Gastrocnemius medialis (tissue), 4 donors: ENCODE results near the gene DNAL4.

Experiments used
- POLR2A ChIP-seq, 2 donors: fragments of 450-650 bp; IDR thresholded peaks; one replicate each; pipeline ENCODE4 v1.6.1; 2017; ENCODE audit warnings: antibody characterized with exemption in 2 of 2, mild to moderate bottlenecking in 2 of 2, moderate library complexity in 2 of 2
- TF ChIP-seq, protein P1 (sequence below), 5 experiments: fragments of 450-650 bp in 3 of 5; fragments of 200-600 bp in 2 of 5; sonication (generic) in 2 of 5; IDR thresholded peaks in 4 of 5; conservative IDR thresholded peaks in 1 of 5; 1 replicate in 4 of 5; 2 replicates in 1 of 5; pipeline ENCODE4 v1.5.1; 2016 to 2019; ENCODE audit warnings: antibody characterized with exemption in 5 of 5, mild to moderate bottlenecking in 3 of 5, moderate library complexity in 3 of 5

DNA sequence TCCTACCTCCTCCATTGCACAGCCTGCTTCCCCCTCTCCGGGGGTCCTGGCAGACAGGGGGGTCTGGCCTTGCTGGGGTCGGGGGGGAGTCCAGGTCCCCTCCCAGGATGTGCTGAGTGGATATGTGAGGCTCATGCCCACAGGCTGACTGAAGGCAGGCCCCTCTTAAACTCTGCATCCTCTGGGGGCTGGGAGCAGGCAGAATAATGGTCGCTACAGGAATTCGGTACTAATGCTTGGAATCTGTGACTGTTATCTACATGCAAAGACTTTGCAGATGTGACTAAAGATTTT lies 36.5 kb downstream of the DNAL4 start:
- TF ChIP-seq POLR2A (IDR thresholded peaks at IDR 0.05), result no peak
- TF ChIP-seq, protein P1, sequence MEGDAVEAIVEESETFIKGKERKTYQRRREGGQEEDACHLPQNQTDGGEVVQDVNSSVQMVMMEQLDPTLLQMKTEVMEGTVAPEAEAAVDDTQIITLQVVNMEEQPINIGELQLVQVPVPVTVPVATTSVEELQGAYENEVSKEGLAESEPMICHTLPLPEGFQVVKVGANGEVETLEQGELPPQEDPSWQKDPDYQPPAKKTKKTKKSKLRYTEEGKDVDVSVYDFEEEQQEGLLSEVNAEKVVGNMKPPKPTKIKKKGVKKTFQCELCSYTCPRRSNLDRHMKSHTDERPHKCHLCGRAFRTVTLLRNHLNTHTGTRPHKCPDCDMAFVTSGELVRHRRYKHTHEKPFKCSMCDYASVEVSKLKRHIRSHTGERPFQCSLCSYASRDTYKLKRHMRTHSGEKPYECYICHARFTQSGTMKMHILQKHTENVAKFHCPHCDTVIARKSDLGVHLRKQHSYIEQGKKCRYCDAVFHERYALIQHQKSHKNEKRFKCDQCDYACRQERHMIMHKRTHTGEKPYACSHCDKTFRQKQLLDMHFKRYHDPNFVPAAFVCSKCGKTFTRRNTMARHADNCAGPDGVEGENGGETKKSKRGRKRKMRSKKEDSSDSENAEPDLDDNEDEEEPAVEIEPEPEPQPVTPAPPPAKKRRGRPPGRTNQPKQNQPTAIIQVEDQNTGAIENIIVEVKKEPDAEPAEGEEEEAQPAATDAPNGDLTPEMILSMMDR (IDR thresholded peaks at IDR 0.05 in 4 of 5, conservative IDR thresholded peaks at IDR 0.05 in 1 of 5), result no peak
